Endothelial cell of umbilical vein (primary cell): ENCODE data around the gene GULP1.

Source experiments
- EZH2 ChIP-seq: IDR thresholded peaks from 2 replicates; pipeline ENCODE4 v1.6.1; 2012; ENCODE audit warnings: borderline replicate concordance, low read depth, mild to moderate bottlenecking, moderate library complexity, low read length, inconsistent platforms; ENCODE audit not compliant: severe bottlenecking
- POLR2A ChIP-seq: IDR thresholded peaks from 2 replicates; pipeline ENCODE4 v1.6.1; 2012; ENCODE audit warnings: low read depth, mild to moderate bottlenecking, control low read depth, low read length
- TF ChIP-seq, protein P1 (sequence below), 2 donors: IDR thresholded peaks; 1 replicate in 1 of 2; 2 replicates in 1 of 2; pipeline ENCODE4 v1.5.1; 2011; ENCODE audit warnings: low read length in 2 of 2, mild to moderate bottlenecking in 2 of 2, moderate library complexity in 2 of 2, control low read depth in 1 of 2, inconsistent platforms in 1 of 2, low read depth in 1 of 2; ENCODE audit not compliant: insufficient read depth in 1 of 2; ENCODE audit errors: extremely low read depth in 1 of 2

DNA sequence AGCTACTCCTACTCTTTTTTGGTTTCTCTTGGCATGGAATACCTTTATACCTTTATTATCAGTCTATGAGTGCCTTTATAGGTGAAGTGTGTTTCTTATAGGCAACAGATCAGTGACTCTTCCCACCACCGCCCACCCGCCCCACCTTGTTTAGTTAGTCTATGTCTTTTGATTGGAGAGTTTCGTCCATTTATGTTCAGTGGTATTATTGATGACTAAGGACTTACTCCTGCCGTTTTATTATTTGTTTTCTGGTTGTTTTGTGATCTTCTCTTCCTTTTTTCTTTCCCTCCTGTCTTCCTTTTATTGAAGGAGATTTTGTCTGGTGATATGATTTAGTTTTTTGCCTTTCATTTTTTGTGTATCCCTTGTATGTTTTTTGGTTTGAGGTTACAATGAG, 179.5 kb downstream of the GULP1 start:
- TF ChIP-seq, protein P1, sequence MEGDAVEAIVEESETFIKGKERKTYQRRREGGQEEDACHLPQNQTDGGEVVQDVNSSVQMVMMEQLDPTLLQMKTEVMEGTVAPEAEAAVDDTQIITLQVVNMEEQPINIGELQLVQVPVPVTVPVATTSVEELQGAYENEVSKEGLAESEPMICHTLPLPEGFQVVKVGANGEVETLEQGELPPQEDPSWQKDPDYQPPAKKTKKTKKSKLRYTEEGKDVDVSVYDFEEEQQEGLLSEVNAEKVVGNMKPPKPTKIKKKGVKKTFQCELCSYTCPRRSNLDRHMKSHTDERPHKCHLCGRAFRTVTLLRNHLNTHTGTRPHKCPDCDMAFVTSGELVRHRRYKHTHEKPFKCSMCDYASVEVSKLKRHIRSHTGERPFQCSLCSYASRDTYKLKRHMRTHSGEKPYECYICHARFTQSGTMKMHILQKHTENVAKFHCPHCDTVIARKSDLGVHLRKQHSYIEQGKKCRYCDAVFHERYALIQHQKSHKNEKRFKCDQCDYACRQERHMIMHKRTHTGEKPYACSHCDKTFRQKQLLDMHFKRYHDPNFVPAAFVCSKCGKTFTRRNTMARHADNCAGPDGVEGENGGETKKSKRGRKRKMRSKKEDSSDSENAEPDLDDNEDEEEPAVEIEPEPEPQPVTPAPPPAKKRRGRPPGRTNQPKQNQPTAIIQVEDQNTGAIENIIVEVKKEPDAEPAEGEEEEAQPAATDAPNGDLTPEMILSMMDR (IDR thresholded peaks at IDR 0.05; ENCODE audit: extremely low read depth in 1 of 2, insufficient read depth in 1 of 2, low read depth in 1 of 2, low read length in 2 of 2), result no peak
- TF ChIP-seq EZH2 (no peak), POLR2A (no peak)
